HEK293 (cell line): ENCODE results near the gene CCDC142.

Experiments
- CTCF ChIA-PET: fragments of 350-600 bp; formaldehyde crosslinking; extraction: SDS; loops from one replicate; lab custom pipeline; 2021; ENCODE audit warnings: antibody characterized with exemption; lab: Yijun Ruan, JAX
- POLR2A ChIA-PET: fragments of 300-600 bp; formaldehyde crosslinking; extraction: SDS; loops from one replicate; lab custom pipeline; 2020; ENCODE audit warnings: antibody characterized with exemption, inconsistent platforms; lab: Yijun Ruan, JAX
- H3K27ac ChIP-seq: fragments of 200-500 bp; sonication (Bioruptor generic); 2 replicates; pipeline ENCODE4 v1.5.1; 2014; ENCODE audit warnings: low read depth, low read length, control low read depth, inconsistent platforms; ENCODE audit errors: extremely low read depth
- H3K36me3 ChIP-seq, 2 experiments: fragments of 200-500 bp in 1 of 2; sonication (Bioruptor generic) in 1 of 2; 1 replicate in 1 of 2; 2 replicates in 1 of 2; pipeline ENCODE4 v1.5.1; 2014 to 2017; ENCODE audit warnings: inconsistent platforms in 2 of 2, low read length in 2 of 2; ENCODE audit not compliant: control insufficient read depth in 2 of 2, insufficient read depth in 1 of 2
- H3K4me1 ChIP-seq: fragments of 200-500 bp; sonication (Bioruptor generic); 2 replicates; pipeline ENCODE4 v1.5.1; 2014; ENCODE audit warnings: mild to moderate bottlenecking, low read length, inconsistent platforms; ENCODE audit not compliant: control insufficient read depth, insufficient read depth
- H3K4me3 ChIP-seq: 2 replicates; pipeline ENCODE4 v1.5.1; 2011; ENCODE audit warnings: low read depth, mild to moderate bottlenecking, control low read depth, low read length, moderate library complexity
- H3K9me3 ChIP-seq: fragments of 200-500 bp; sonication (Bioruptor generic); 2 replicates; pipeline ENCODE4 v1.5.1; 2014; ENCODE audit warnings: low read depth, low read length, inconsistent platforms; ENCODE audit not compliant: control insufficient read depth, insufficient read depth
- GLIS1 ChIP-seq: fragments of 450-650 bp; formaldehyde crosslinking; IDR thresholded peaks from 2 replicates; pipeline ENCODE4 v1.5.1; 2016; ENCODE audit warnings: missing biosample characterization, missing genetic modification characterization
- OSR2 ChIP-seq: fragments of 450-650 bp; formaldehyde crosslinking; IDR thresholded peaks from 2 replicates; pipeline ENCODE4 v1.5.1; 2016; ENCODE audit warnings: missing biosample characterization, missing genetic modification characterization
- PRDM4 ChIP-seq: fragments of 450-650 bp; formaldehyde crosslinking; IDR thresholded peaks from 2 replicates; pipeline ENCODE4 v1.5.1; 2017; ENCODE audit warnings: missing biosample characterization, missing genetic modification characterization
- SALL2 ChIP-seq: fragments of 450-650 bp; formaldehyde crosslinking; IDR thresholded peaks from 2 replicates; pipeline ENCODE4 v1.5.0; 2017; ENCODE audit warnings: missing biosample characterization, mild to moderate bottlenecking, missing genetic modification characterization, borderline replicate concordance
- SP2 ChIP-seq: fragments of 450-650 bp; formaldehyde crosslinking; IDR thresholded peaks from 2 replicates; pipeline ENCODE4 v1.5.1; 2016; ENCODE audit warnings: missing biosample characterization, missing genetic modification characterization
- SP3 ChIP-seq: fragments of 450-650 bp; formaldehyde crosslinking; IDR thresholded peaks from 2 replicates; pipeline ENCODE4 v1.5.1; 2016; ENCODE audit warnings: missing biosample characterization, missing genetic modification characterization
- WT1 ChIP-seq: fragments of 450-650 bp; formaldehyde crosslinking; IDR thresholded peaks from 2 replicates; pipeline ENCODE4 v1.5.1; 2016; ENCODE audit warnings: missing biosample characterization, missing genetic modification characterization
- YY2 ChIP-seq: fragments of 450-650 bp; formaldehyde crosslinking; IDR thresholded peaks from 2 replicates; pipeline ENCODE4 v1.5.1; 2016; ENCODE audit warnings: missing biosample characterization, missing genetic modification characterization
- ZBTB17 ChIP-seq: fragments of 450-650 bp; formaldehyde crosslinking; IDR thresholded peaks from 2 replicates; pipeline ENCODE4 v1.5.1; 2016; ENCODE audit warnings: missing biosample characterization, missing genetic modification characterization
- ZBTB21 ChIP-seq: fragments of 450-650 bp; formaldehyde crosslinking; IDR thresholded peaks from 2 replicates; pipeline ENCODE4 v1.5.1; 2017; ENCODE audit warnings: missing biosample characterization, missing genetic modification characterization
- ZBTB7A ChIP-seq: fragments of 450-650 bp; formaldehyde crosslinking; IDR thresholded peaks from 2 replicates; pipeline ENCODE4 v1.5.1; 2016; ENCODE audit warnings: low read depth, missing biosample characterization, missing genetic modification characterization
- ZFHX2 ChIP-seq: fragments of 450-650 bp; formaldehyde crosslinking; conservative IDR thresholded peaks from 2 replicates; pipeline ENCODE4 v1.5.1; 2016; ENCODE audit warnings: missing biosample characterization, missing genetic modification characterization
- ZNF174 ChIP-seq: fragments of 450-650 bp; formaldehyde crosslinking; IDR thresholded peaks from 2 replicates; pipeline ENCODE4 v1.5.0; 2017; ENCODE audit warnings: missing biosample characterization, mild to moderate bottlenecking, missing genetic modification characterization
- ZNF19 ChIP-seq: fragments of 450-650 bp; formaldehyde crosslinking; IDR thresholded peaks from 2 replicates; pipeline ENCODE4; 2016; ENCODE audit warnings: missing biosample characterization, missing genetic modification characterization, low read depth
- ZNF221 ChIP-seq: fragments of 450-650 bp; formaldehyde crosslinking; IDR thresholded peaks from 2 replicates; pipeline ENCODE4 v1.5.1; 2017; ENCODE audit warnings: missing biosample characterization, missing genetic modification characterization, borderline replicate concordance
- ZNF398 ChIP-seq: fragments of 450-650 bp; formaldehyde crosslinking; IDR thresholded peaks from 2 replicates; pipeline ENCODE4 v1.5.1; 2017; ENCODE audit warnings: missing biosample characterization, missing genetic modification characterization
- ZNF423 ChIP-seq: fragments of 450-650 bp; formaldehyde crosslinking; IDR thresholded peaks from 2 replicates; pipeline ENCODE4 v1.5.1; 2016; ENCODE audit warnings: missing biosample characterization, missing genetic modification characterization
- ZNF48 ChIP-seq: fragments of 450-650 bp; formaldehyde crosslinking; IDR thresholded peaks from 2 replicates; pipeline ENCODE4 v1.5.1; 2016; ENCODE audit warnings: missing biosample characterization, missing genetic modification characterization
- ZNF777 ChIP-seq: fragments of 450-650 bp; formaldehyde crosslinking; IDR thresholded peaks from 2 replicates; pipeline ENCODE4 v1.5.1; 2017; ENCODE audit warnings: missing biosample characterization, missing genetic modification characterization, borderline replicate concordance
- ZSCAN23 ChIP-seq: fragments of 450-650 bp; formaldehyde crosslinking; IDR thresholded peaks from 2 replicates; pipeline ENCODE4 v1.5.1; 2016; ENCODE audit warnings: missing biosample characterization, missing genetic modification characterization
- TF ChIP-seq, protein P1 (sequence below): fragments of 450-650 bp; formaldehyde crosslinking; conservative IDR thresholded peaks from 2 replicates; pipeline ENCODE4 v1.5.1; 2016; ENCODE audit warnings: low read depth, missing biosample characterization, missing genetic modification characterization
- TF ChIP-seq, protein P2 (sequence below): fragments of 450-650 bp; formaldehyde crosslinking; IDR thresholded peaks from 2 replicates; pipeline ENCODE4 v1.5.1; 2016; ENCODE audit warnings: missing biosample characterization, missing genetic modification characterization

The CCDC142 gene

DNA sequence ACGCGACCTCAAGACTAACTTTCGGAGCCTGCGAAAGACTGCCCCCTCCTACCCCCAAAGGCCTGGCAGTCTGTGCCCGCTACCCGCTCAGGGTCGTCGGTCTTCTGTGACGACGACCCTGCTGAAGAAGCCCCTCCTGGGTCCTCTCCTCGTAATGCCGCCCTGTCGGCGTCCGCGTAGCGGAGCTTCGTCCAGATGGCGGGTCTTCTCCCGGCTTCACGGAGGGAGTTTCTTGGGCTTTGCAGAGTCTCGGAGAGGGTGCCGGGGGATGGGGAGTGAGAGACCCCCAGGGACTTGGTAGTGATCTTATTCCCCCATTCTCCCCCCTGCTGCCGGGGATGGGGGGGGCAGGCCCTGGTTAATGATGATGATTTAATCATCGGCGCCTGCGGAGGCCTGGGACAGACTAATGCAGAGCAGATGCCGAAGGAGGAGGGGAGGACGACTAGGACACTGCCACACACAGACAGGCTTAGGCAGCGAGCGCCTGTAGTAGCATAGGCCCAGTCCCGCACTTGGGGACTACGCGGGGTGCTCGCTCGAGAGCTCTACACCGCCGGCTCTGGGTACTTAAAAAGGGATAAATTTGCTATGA lies 25.2 kb upstream of the CCDC142 start (continued):
- TF ChIP-seq ZNF398 (peak; percentile 61), ZBTB21 (tag by site-specific recombination) (peak; percentile 20; the same call in 1 of the 2 replicates), ZBTB17 (tag by site-specific recombination) (peak; percentile 85), WT1 (tag by site-specific recombination) (0 out of 2 replicates have a peak, but pooled peaks have one; percentile 31)
- TF ChIP-seq, protein P1, sequence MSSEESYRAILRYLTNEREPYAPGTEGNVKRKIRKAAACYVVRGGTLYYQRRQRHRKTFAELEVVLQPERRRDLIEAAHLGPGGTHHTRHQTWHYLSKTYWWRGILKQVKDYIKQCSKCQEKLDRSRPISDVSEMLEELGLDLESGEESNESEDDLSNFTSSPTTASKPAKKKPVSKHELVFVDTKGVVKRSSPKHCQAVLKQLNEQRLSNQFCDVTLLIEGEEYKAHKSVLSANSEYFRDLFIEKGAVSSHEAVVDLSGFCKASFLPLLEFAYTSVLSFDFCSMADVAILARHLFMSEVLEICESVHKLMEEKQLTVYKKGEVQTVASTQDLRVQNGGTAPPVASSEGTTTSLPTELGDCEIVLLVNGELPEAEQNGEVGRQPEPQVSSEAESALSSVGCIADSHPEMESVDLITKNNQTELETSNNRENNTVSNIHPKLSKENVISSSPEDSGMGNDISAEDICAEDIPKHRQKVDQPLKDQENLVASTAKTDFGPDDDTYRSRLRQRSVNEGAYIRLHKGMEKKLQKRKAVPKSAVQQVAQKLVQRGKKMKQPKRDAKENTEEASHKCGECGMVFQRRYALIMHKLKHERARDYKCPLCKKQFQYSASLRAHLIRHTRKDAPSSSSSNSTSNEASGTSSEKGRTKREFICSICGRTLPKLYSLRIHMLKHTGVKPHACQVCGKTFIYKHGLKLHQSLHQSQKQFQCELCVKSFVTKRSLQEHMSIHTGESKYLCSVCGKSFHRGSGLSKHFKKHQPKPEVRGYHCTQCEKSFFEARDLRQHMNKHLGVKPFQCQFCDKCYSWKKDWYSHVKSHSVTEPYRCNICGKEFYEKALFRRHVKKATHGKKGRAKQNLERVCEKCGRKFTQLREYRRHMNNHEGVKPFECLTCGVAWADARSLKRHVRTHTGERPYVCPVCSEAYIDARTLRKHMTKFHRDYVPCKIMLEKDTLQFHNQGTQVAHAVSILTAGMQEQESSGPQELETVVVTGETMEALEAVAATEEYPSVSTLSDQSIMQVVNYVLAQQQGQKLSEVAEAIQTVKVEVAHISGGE, result 0 out of 2 replicates have a peak, but pooled peaks have one; percentile 32

DNA sequence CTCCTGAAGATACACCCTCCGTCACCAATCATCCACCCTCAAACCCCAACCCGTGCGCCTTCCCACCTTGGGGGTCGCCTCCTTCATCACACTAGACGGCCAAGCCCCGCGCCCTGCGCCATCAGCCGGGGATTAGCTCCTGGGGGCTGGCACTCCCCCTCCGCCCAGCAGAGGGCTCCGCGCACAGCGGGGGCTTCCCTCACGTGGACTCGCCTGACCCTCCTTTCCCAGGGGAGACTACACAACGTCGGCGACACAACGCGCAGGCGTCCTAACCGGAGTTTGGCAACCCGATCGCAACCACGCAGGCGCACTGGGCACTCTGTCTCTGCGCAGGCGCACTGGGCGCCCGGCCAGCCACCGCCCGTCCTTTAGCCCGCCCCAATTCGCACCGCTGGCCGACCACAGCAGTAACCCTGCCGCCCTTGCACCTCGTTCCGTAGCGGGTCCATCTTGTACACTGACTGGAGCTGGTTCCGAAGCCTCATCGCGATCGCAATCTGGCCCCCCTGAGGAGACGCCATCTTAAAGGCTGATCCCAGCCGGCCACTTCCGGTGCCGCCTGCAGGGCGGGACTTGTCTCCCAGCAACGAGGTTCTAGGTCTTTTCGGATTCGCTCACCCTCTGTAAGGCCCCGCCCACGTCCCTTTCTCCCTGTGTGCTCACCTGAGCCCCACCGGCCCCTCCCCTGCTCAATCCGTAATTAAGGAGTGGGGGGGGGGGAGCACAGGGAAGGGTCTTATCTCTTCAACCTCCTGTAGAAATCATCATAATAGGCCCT lies 24.5 kb upstream of the CCDC142 start, which contains the start of gene PCGF1:
Gene PCGF1 (minus strand): TSS at position 551 of the 781 bp plus-strand sequence. CDS start 27 bp downstream, at position 524.
- Histone ChIP-seq H3K9me3 (no peaks in the 10 kb centered on the region), H3K4me3 (peak within 1 kb of the TSS; percentile 100), H3K27ac (peak within 1 kb of the TSS; percentile 96), H3K36me3 (peaks cover 4 to 20% of the 10 kb centered on the region in 2 experiments; a peak in 2 of 3 replicates), H3K4me1 (peaks cover 4% of the 10 kb centered on the region; the same call in 1 of the 2 replicates)
- ChIA-PET POLR2A (interaction anchor here (0.5 to 3.3 kb wide), 10 partner anchors 13 to 49 kb away, joined by 3 to 18 read pairs (median 5); partner anchors contain the start of genes AUP1, CCDC142, DQX1 and HTRA2), CTCF (interaction anchor here (0.9 to 1.2 kb wide), 2 partner anchors 25 to 73 kb away, joined by 4 read pairs; no protein-coding TSS in a partner anchor)
- TF ChIP-seq ZNF221 (tag by site-specific recombination) (no peak), SALL2 (no peak), SP3 (tag by site-specific recombination) (peak; percentile 86), YY2 (tag by site-specific recombination) (peak; percentile 80), GLIS1 (tag by site-specific recombination) (peak; percentile 92), ZNF48 (tag by site-specific recombination) (no peak), ZNF174 (tag by site-specific recombination) (no peak), ZBTB7A (tag by site-specific recombination) (peak; percentile 66; the same call in 1 of the 2 replicates), PRDM4 (tag by site-specific recombination) (0 out of 2 replicates have a peak, but pooled peaks have one; percentile 38), OSR2 (peak; percentile 13; the same call in 1 of the 2 replicates), ZSCAN23 (0 out of 2 replicates have a peak, but pooled peaks have one; percentile 22), ZFHX2 (tag by site-specific recombination) (peak; percentile 62), SP2 (tag by site-specific recombination) (peak; percentile 89), ZNF19 (no peak), ZNF423 (peak; percentile 97), ZNF777 (tag by site-specific recombination) (0 out of 2 replicates have a peak, but pooled peaks have one; percentile 54)
- TF ChIP-seq, protein P2, sequence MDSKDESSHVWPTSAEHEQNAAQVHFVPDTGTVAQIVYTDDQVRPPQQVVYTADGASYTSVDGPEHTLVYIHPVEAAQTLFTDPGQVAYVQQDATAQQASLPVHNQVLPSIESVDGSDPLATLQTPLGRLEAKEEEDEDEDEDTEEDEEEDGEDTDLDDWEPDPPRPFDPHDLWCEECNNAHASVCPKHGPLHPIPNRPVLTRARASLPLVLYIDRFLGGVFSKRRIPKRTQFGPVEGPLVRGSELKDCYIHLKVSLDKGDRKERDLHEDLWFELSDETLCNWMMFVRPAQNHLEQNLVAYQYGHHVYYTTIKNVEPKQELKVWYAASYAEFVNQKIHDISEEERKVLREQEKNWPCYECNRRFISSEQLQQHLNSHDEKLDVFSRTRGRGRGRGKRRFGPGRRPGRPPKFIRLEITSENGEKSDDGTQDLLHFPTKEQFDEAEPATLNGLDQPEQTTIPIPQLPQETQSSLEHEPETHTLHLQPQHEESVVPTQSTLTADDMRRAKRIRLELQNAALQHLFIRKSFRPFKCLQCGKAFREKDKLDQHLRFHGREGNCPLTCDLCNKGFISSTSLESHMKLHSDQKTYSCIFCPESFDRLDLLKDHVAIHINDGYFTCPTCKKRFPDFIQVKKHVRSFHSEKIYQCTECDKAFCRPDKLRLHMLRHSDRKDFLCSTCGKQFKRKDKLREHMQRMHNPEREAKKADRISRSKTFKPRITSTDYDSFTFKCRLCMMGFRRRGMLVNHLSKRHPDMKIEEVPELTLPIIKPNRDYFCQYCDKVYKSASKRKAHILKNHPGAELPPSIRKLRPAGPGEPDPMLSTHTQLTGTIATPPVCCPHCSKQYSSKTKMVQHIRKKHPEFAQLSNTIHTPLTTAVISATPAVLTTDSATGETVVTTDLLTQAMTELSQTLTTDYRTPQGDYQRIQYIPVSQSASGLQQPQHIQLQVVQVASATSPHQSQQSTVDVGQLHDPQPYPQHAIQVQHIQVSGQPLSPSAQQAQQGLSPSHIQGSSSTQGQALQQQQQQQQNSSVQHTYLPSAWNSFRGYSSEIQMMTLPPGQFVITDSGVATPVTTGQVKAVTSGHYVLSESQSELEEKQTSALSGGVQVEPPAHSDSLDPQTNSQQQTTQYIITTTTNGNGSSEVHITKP, result peak; percentile 92
